HepG2 (cell line): ENCODE measurements around the gene DCAKD. TPM values are rescaled to one million over a fixed set of nuclear protein-coding genes. Genes with fewer than 3 reads are reported as not detected.

Source experiments
- CBX5 ChIP-seq: sonication (generic); formaldehyde crosslinking; IDR thresholded peaks from 2 replicates; pipeline ENCODE4 v1.4.0; 2020; ENCODE audit warnings: missing genetic modification reagents, borderline replicate concordance
- CREM ChIP-seq, 2 experiments: sonication (generic) in 1 of 2; formaldehyde crosslinking in 1 of 2; IDR thresholded peaks; 2 replicates each; pipeline versions ENCODE4 v1.4.0 to v1.6.1; 2016 to 2020; ENCODE audit warnings: antibody characterized with exemption in 1 of 2, mild to moderate bottlenecking in 1 of 2, missing genetic modification reagents in 1 of 2
- FIP1L1 ChIP-seq: fragments of 200-400 bp; formaldehyde crosslinking; IDR thresholded peaks from 2 replicates; pipeline ENCODE4 v1.6.1; 2018; ENCODE audit warnings: low read depth, mild to moderate bottlenecking, low read length, moderate library complexity, borderline replicate concordance; ENCODE audit not compliant: insufficient read depth
- IRF2 ChIP-seq: IDR thresholded peaks from 2 replicates; pipeline ENCODE4 v1.6.1; 2018; ENCODE audit warnings: missing genetic modification reagents, missing compliant biosample characterization
- NCOR1 ChIP-seq: fragments of 200-600 bp; sonication (generic); IDR thresholded peaks from 2 replicates; pipeline ENCODE4 v1.7.0; 2017; ENCODE audit warnings: antibody characterized with exemption, low read length, borderline replicate concordance
- NFIB ChIP-seq: sonication (generic); formaldehyde crosslinking; IDR thresholded peaks from 2 replicates; pipeline ENCODE4 v1.9.0; 2021; ENCODE audit warnings: missing genetic modification reagents, mild to moderate bottlenecking, borderline replicate concordance
- PHF8 ChIP-seq: sonication (generic); formaldehyde crosslinking; IDR thresholded peaks from 2 replicates; pipeline ENCODE4 v1.5.0; 2020; ENCODE audit warnings: missing genetic modification reagents
- RXRA ChIP-seq: sonication (generic); formaldehyde crosslinking; IDR thresholded peaks from 2 replicates; pipeline ENCODE4 v1.5.1; 2020; ENCODE audit warnings: missing genetic modification reagents
- U2AF2 ChIP-seq: fragments of 200-400 bp; formaldehyde crosslinking; IDR thresholded peaks from 2 replicates; pipeline ENCODE4 v1.6.1; 2017; ENCODE audit warnings: low read depth, mild to moderate bottlenecking, low read length
- ZKSCAN1 ChIP-seq: fragments of 150-350 bp; IDR thresholded peaks from 2 replicates; pipeline ENCODE4 v1.6.1; 2014; ENCODE audit warnings: low read length
- ZMYM3 ChIP-seq: sonication (generic); formaldehyde crosslinking; IDR thresholded peaks from 2 replicates; pipeline ENCODE4 v1.5.1; 2020; ENCODE audit warnings: mild to moderate bottlenecking, missing genetic modification reagents
- ZNF331 ChIP-seq: sonication (generic); formaldehyde crosslinking; IDR thresholded peaks from 2 replicates; pipeline ENCODE4 v1.4.0; 2020; ENCODE audit warnings: missing genetic modification reagents
- ZNF550 ChIP-seq: sonication (generic); formaldehyde crosslinking; IDR thresholded peaks from 2 replicates; pipeline ENCODE4 v1.4.0; 2020; ENCODE audit warnings: mild to moderate bottlenecking, missing genetic modification reagents, borderline replicate concordance
- ZNF883 ChIP-seq: sonication (generic); formaldehyde crosslinking; IDR thresholded peaks from 2 replicates; pipeline ENCODE4 v1.5.1; 2020; ENCODE audit warnings: mild to moderate bottlenecking, missing genetic modification reagents; ENCODE audit errors: not compliant biosample characterization
- polyA plus RNA-seq, 8 experiments: library from polyadenylated mRNA; depleted of rRNA in 3 of 8; stranded (reverse) in 7 of 8; unstranded in 1 of 8; fragments of >200 nt; fragmentation: Illumina TruSeq in 4 of 8; extraction: Trizol in 4 of 8; gene quantifications; 2 replicates each; pipeline versions ENCODE4 v1.2.1 to v1.2.3, GENCODE V29; 2011 to 2016; ENCODE audit warnings: low read depth in 4 of 8, missing spikeins in 1 of 8, mixed read lengths in 1 of 8; ENCODE audit not compliant: insufficient read depth in 1 of 8
- total RNA-seq, 5 experiments: library from RNA; depleted of rRNA; stranded (reverse); fragments of >200 nt; fragmentation: Illumina TruSeq; extraction: Trizol; gene quantifications; 2 replicates each; pipeline ENCODE4 v1.2.3, GENCODE V29; 2016; ENCODE audit warnings: low read depth in 1 of 5
- TF ChIP-seq, protein P1 (sequence below): sonication (generic); formaldehyde crosslinking; IDR thresholded peaks from 2 replicates; pipeline ENCODE4 v1.4.0; 2020; ENCODE audit warnings: missing genetic modification reagents
- TF ChIP-seq, protein P2 (sequence below), 2 experiments: sonication (generic) in 1 of 2; formaldehyde crosslinking in 1 of 2; IDR thresholded peaks; 2 replicates each; pipeline versions ENCODE4 v1.4.0 to v1.6.1; 2016 to 2020; ENCODE audit warnings: borderline replicate concordance in 1 of 2, low read depth in 1 of 2, mild to moderate bottlenecking in 1 of 2, missing genetic modification reagents in 1 of 2
- TF ChIP-seq, protein P3 (sequence below): sonication (generic); formaldehyde crosslinking; IDR thresholded peaks from 2 replicates; pipeline ENCODE4 v1.5.0; 2020; ENCODE audit warnings: mild to moderate bottlenecking, missing genetic modification reagents

The DCAKD gene
- total and polyA plus RNA-seq, 2 of the 13 experiments (the other 11 are each of a cell fraction or from before 2014, with no cell fraction given) = 25.9 to 29.2 TPM

DNA sequence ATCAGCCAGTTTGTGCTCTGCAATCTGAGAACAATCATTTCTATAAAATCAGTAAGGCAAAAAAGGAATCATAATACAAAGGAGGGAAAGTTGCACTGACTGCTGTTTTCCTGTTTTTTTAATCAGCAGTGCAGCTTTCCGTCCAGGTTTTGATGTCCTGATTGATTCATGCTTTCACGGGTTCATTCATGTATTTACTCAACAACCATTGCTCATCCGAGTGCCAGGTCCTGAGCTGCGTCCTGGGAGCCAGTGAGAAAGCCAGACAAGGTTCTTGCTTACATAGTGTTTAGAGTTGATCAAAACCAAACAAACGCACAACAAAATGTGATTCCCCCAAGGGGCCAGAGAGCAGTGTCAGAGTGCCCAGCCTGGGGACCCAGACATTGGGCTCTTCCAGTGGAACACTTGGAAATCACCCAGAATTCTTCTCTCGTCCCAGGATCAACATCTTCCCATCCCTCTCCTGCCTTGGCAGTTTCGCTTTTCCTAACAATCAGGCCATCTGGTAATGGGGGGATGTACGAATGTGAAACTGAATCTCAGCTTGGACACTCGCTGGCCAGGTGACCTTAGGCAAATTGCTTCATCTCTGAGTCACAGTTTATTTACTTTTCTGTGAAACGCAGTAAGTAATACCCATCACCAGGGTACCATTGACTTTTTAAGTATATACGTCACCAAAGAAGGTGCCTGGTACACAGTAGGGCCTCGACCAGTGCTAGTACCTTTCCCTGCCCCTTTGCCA, 70.0 kb downstream of the DCAKD start (continued):
- TF ChIP-seq CREM (IDR thresholded peaks at IDR 0.05) = peak; percentile 59; the same call in 1 of the 2 replicates
- TF ChIP-seq CREM (CRISPR knock-in tag; IDR thresholded peaks at IDR 0.05) = no peak
- TF ChIP-seq ZNF550 (CRISPR knock-in tag) = no peak
- no peak for TF ChIP-seq NFIB
- TF ChIP-seq NCOR1 = no peak
- peak; percentile 91 for TF ChIP-seq ZKSCAN1
- no peak for TF ChIP-seq ZNF331 (CRISPR knock-in tag)
- peak; percentile 32; the same call in 1 of the 2 replicates for TF ChIP-seq CBX5 (CRISPR knock-in tag)
- TF ChIP-seq FIP1L1 = no peak
- TF ChIP-seq, protein P1, sequence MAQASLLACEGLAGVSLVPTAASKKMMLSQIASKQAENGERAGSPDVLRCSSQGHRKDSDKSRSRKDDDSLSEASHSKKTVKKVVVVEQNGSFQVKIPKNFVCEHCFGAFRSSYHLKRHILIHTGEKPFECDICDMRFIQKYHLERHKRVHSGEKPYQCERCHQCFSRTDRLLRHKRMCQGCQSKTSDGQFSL (CRISPR knock-in tag) = no peak
- no peak for TF ChIP-seq ZMYM3 (CRISPR knock-in tag)
- no peak for TF ChIP-seq PHF8 (CRISPR knock-in tag)
- TF ChIP-seq, protein P2, sequence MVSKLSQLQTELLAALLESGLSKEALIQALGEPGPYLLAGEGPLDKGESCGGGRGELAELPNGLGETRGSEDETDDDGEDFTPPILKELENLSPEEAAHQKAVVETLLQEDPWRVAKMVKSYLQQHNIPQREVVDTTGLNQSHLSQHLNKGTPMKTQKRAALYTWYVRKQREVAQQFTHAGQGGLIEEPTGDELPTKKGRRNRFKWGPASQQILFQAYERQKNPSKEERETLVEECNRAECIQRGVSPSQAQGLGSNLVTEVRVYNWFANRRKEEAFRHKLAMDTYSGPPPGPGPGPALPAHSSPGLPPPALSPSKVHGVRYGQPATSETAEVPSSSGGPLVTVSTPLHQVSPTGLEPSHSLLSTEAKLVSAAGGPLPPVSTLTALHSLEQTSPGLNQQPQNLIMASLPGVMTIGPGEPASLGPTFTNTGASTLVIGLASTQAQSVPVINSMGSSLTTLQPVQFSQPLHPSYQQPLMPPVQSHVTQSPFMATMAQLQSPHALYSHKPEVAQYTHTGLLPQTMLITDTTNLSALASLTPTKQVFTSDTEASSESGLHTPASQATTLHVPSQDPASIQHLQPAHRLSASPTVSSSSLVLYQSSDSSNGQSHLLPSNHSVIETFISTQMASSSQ (IDR thresholded peaks at IDR 0.05; ENCODE audit: low read depth) = no peak
- TF ChIP-seq, protein P2 (CRISPR knock-in tag; IDR thresholded peaks at IDR 0.05; ENCODE audit: borderline replicate concordance) = no peak
- TF ChIP-seq, protein P3, sequence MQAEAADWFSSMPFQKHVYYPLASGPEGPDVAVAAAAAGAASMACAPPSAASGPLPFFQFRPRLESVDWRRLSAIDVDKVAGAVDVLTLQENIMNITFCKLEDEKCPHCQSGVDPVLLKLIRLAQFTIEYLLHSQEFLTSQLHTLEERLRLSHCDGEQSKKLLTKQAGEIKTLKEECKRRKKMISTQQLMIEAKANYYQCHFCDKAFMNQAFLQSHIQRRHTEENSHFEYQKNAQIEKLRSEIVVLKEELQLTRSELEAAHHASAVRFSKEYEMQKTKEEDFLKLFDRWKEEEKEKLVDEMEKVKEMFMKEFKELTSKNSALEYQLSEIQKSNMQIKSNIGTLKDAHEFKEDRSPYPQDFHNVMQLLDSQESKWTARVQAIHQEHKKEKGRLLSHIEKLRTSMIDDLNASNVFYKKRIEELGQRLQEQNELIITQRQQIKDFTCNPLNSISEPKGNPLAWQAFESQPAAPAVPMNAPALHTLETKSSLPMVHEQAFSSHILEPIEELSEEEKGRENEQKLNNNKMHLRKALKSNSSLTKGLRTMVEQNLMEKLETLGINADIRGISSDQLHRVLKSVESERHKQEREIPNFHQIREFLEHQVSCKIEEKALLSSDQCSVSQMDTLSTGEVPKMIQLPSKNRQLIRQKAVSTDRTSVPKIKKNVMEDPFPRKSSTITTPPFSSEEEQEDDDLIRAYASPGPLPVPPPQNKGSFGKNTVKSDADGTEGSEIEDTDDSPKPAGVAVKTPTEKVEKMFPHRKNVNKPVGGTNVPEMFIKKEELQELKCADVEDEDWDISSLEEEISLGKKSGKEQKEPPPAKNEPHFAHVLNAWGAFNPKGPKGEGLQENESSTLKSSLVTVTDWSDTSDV (CRISPR knock-in tag) = no peak
- TF ChIP-seq ZNF883 (CRISPR knock-in tag) = no peak
- no peak for TF ChIP-seq U2AF2
- TF ChIP-seq RXRA (CRISPR knock-in tag) = no peak; the same call in 1 of the 2 replicates
- peak; percentile 74 for TF ChIP-seq IRF2 (CRISPR knock-in tag)
